ENCODE data around the gene COX6A1. TPM values are rescaled to one million over a fixed set of nuclear protein-coding genes. Genes with fewer than 3 reads are reported as not detected.

The COX6A1 gene
- total RNA-seq, 1 experiment from 2014 or later = 464 TPM

DNA sequence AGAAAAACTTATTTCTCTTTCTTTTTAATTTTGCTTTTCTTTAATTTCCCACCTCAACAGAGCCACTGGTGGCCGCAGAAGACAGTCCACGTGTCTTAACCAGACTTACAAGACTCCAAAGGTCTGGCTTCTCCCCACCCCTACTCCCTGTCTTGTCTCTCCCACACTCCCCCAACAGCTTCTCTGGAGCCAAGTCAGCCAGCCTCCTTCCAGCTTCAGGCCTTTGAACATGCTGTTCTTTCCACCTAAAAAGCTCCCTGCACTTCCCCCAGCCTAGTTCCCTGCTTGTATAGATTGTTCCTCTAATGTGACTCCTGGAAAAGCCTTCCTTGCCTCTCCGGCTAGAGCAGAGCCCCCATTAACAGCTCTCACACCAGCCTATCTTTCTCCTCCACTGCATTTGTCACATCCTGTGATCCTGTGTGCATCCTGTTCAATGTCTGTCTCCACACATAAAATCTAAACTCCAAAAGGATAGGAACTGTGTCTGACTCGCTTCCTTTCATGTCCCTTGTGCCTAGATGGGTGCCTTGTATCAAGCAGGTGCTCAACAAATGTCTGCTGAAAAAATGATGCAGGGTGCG lies 50.2 kb downstream of the COX6A1 start:
- no TSS peak for BruUV-seq (replicated peaks)
- ATAC-seq = no peak
- Histone ChIP-seq H3K27ac (ENCODE audit: low read depth, low read length) (no peak overlapping the region), H3K4me3 (replicated peaks in 1 of 2; ENCODE audit: low read depth in 1 of 2, low read length in 2 of 2) (no peak overlapping the region), H3K36me3 (ENCODE audit: control insufficient read depth in 1 of 2, insufficient read depth in 2 of 2, low read length in 2 of 2) (no peaks in the 10 kb centered on the region; a peak in 2 of 4 replicates), H3K4me1 (ENCODE audit: control insufficient read depth in 1 of 2, insufficient read depth in 2 of 2, low read length in 2 of 2) (no peaks in the 10 kb centered on the region), H2AFZ (ENCODE audit: low read depth, low read length, poor library complexity, severe bottlenecking) (no peak overlapping the region), H4K20me1 (ENCODE audit: insufficient read depth) (no peaks in the 10 kb centered on the region), H3K79me2 (ENCODE audit: insufficient read depth, low read length) (0 out of 2 replicates have a peak, but pooled peaks cover 3% of the 10 kb centered on the region), H3K4me2 (ENCODE audit: low read length) (no peak overlapping the region), H3K9me2 (ENCODE audit: insufficient read depth) (no peaks in the 10 kb centered on the region), H3K27me3 (ENCODE audit: insufficient read depth, low read length) (no peaks in the 10 kb centered on the region), H3K9me3 (ENCODE audit: control insufficient read depth in 1 of 2, insufficient read depth in 1 of 2, low read depth in 1 of 2, low read length in 2 of 2) (no peaks in the 10 kb centered on the region), H3K9ac (ENCODE audit: low read length) (no peak overlapping the region)
- intact Hi-C loops (cut with micrococcal nuclease) = no loop called here
- TF ChIP-seq FOSL1 (IDR thresholded peaks at IDR 0.05; ENCODE audit: low read depth) (no peak), ZNF274 (IDR thresholded peaks at IDR 0.05; ENCODE audit: low read depth, low read length) (no peak), YY1 (IDR thresholded peaks at IDR 0.05; ENCODE audit: extremely low read depth, insufficient replicate concordance, low read depth, low read length) (no peak), SP1 (IDR thresholded peaks at IDR 0.05; ENCODE audit: low read depth) (no peak), EZH2 (IDR thresholded peaks at IDR 0.05) (no peak), JUND (IDR thresholded peaks at IDR 0.05) (no peak), ZFX (IDR thresholded peaks at IDR 0.05) (no peak), POLR2A (IDR thresholded peaks at IDR 0.05; ENCODE audit: borderline replicate concordance, extremely low read depth, insufficient read depth, insufficient read length) (no peak), CEBPB (IDR thresholded peaks at IDR 0.05; ENCODE audit: low read depth) (no peak)
- TF ChIP-seq, protein P1, sequence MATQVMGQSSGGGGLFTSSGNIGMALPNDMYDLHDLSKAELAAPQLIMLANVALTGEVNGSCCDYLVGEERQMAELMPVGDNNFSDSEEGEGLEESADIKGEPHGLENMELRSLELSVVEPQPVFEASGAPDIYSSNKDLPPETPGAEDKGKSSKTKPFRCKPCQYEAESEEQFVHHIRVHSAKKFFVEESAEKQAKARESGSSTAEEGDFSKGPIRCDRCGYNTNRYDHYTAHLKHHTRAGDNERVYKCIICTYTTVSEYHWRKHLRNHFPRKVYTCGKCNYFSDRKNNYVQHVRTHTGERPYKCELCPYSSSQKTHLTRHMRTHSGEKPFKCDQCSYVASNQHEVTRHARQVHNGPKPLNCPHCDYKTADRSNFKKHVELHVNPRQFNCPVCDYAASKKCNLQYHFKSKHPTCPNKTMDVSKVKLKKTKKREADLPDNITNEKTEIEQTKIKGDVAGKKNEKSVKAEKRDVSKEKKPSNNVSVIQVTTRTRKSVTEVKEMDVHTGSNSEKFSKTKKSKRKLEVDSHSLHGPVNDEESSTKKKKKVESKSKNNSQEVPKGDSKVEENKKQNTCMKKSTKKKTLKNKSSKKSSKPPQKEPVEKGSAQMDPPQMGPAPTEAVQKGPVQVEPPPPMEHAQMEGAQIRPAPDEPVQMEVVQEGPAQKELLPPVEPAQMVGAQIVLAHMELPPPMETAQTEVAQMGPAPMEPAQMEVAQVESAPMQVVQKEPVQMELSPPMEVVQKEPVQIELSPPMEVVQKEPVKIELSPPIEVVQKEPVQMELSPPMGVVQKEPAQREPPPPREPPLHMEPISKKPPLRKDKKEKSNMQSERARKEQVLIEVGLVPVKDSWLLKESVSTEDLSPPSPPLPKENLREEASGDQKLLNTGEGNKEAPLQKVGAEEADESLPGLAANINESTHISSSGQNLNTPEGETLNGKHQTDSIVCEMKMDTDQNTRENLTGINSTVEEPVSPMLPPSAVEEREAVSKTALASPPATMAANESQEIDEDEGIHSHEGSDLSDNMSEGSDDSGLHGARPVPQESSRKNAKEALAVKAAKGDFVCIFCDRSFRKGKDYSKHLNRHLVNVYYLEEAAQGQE (IDR thresholded peaks at IDR 0.05; ENCODE audit: low read depth) = no peak
- TF ChIP-seq, protein P2, sequence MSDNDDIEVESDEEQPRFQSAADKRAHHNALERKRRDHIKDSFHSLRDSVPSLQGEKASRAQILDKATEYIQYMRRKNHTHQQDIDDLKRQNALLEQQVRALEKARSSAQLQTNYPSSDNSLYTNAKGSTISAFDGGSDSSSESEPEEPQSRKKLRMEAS (IDR thresholded peaks at IDR 0.05) = no peak
- TF ChIP-seq, protein P3, sequence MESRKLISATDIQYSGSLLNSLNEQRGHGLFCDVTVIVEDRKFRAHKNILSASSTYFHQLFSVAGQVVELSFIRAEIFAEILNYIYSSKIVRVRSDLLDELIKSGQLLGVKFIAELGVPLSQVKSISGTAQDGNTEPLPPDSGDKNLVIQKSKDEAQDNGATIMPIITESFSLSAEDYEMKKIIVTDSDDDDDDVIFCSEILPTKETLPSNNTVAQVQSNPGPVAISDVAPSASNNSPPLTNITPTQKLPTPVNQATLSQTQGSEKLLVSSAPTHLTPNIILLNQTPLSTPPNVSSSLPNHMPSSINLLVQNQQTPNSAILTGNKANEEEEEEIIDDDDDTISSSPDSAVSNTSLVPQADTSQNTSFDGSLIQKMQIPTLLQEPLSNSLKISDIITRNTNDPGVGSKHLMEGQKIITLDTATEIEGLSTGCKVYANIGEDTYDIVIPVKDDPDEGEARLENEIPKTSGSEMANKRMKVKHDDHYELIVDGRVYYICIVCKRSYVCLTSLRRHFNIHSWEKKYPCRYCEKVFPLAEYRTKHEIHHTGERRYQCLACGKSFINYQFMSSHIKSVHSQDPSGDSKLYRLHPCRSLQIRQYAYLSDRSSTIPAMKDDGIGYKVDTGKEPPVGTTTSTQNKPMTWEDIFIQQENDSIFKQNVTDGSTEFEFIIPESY (IDR thresholded peaks at IDR 0.05; ENCODE audit: extremely low read depth, insufficient replicate concordance, low read length) = no peak
- TF ChIP-seq, protein P4, sequence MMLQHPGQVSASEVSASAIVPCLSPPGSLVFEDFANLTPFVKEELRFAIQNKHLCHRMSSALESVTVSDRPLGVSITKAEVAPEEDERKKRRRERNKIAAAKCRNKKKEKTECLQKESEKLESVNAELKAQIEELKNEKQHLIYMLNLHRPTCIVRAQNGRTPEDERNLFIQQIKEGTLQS (IDR thresholded peaks at IDR 0.05) = no peak
- TF ChIP-seq, protein P5, sequence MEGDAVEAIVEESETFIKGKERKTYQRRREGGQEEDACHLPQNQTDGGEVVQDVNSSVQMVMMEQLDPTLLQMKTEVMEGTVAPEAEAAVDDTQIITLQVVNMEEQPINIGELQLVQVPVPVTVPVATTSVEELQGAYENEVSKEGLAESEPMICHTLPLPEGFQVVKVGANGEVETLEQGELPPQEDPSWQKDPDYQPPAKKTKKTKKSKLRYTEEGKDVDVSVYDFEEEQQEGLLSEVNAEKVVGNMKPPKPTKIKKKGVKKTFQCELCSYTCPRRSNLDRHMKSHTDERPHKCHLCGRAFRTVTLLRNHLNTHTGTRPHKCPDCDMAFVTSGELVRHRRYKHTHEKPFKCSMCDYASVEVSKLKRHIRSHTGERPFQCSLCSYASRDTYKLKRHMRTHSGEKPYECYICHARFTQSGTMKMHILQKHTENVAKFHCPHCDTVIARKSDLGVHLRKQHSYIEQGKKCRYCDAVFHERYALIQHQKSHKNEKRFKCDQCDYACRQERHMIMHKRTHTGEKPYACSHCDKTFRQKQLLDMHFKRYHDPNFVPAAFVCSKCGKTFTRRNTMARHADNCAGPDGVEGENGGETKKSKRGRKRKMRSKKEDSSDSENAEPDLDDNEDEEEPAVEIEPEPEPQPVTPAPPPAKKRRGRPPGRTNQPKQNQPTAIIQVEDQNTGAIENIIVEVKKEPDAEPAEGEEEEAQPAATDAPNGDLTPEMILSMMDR (IDR thresholded peaks at IDR 0.05 in 2 of 3, conservative IDR thresholded peaks at IDR 0.05 in 1 of 3; ENCODE audit: borderline replicate concordance in 1 of 3, insufficient read depth in 1 of 3, low read depth in 2 of 3, low read length in 2 of 3) = no peak
- CTCF ChIA-PET = interaction anchor here (0.5 to 1.0 kb wide), 2 partner anchors 14 to 572 kb away, joined by 3 to 4 read pairs; no protein-coding TSS in a partner anchor
- no peak for DNase-seq (ENCODE audit: low read depth, low spot score)
- POLR2A ChIA-PET = no interaction called here
- RAD21 ChIA-PET (ENCODE audit: low non-redundant PET in 1 of 2, low total read pairs in 2 of 2, uncharacterized antibody in 2 of 2, unreplicated experiment in 2 of 2) = no interaction called here

All from HCT116 (cell line).